DMS53 (cell line): ENCODE measurements around the gene GRIK4.

Experiments
- DNase-seq: peaks from one replicate; lab custom pipeline; 2025; lab: John Stamatoyannopoulos, UW

Gene GRIK4

DNA sequence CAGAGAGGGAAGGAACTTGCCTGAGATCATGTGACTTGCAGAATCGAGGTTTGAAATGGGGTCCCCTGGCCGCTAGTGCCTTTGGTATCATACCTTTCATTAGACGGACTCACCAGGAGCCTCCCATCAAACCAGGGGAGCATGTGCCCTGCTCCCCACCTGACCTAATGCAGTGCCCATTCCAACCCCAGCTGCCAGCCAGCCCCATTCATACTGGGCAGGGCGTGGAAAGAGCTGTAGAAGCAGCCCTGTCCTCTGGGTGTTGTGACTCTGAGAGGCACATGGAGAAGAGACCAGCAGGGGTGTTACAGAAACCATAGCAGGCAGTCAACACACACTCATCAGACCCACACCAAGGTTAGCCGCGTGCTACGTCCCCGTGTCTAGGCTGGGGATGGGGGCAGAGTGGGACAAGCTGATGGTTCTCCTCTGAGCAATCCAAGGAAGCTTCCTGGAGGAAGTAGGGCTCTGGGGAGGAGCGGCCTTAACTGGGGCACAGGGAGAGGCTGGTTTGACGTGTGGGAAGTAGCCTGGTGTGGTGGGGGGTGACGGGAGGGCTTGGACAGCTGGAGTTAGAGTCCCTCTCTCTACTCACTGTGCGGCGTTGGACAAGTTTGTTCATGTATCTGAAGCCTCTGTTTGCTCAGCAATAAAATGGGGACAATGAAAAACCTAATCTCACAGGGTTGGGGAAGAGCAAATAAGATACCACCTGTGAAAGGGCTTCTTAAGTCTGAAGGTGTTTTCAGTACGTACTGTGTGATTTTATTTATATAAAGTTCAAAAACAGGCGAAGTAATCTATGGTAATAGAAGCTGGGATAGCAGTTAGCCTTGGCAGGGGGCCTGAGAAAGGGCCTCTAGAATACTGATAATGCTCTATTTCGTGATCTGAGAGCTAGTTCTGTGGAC, 14.0 kb downstream of the GRIK4 start:
- peak; percentile 22 for DNase-seq

DNA sequence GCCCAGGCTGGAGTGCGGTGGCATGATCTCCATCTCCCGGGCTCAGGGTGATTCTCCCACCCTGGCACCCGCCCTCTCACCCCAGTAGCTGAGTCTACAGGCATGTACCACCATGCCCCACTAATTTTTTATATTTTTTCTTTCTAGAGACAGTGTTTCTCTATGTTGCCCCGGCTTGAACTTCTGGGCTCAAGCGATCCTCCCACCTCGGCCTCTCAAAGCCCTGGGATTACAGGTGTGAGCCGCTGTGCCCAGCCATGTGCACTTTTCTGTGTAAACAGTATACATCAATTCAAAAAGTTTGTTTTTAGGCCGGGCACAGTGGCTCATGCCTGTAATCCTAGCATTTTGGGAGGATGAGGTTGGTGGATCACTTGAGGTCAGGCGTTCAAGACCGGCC, 14.7 kb downstream of the GRIK4 start:
- no peak for DNase-seq

DNA sequence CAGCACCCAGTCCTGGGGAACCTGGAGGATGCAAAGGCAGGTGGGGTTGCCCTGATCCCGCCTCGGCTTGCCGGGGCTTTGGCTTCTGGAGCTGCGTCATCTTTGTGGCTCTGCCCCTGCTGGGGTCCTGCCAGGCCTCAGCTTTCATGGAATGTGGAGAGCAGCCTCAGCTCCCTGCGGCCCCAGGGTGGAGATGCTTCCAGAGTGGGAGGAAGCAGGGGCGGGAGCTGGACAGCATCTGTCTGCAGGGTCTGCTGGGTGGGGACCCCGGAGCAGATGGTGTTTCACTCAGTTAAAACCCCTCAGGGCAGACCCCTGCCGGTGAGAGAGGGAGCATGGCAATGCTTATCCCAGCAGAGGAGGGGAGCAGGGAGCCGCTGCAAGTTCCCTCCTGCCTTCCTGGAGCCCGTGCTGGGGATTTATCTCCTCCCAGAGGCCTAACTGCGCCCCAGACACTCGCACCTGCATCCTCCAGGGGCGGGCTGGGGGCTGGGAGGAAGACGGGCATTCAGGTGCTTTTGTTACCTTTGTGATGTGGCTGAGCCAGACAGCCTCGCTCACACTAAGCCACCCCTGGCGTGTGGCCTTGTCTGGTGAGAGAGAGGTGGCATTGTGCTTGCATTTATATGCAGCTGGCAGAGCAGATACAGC, 15.7 kb downstream of the GRIK4 start:
- no peak for DNase-seq

DNA sequence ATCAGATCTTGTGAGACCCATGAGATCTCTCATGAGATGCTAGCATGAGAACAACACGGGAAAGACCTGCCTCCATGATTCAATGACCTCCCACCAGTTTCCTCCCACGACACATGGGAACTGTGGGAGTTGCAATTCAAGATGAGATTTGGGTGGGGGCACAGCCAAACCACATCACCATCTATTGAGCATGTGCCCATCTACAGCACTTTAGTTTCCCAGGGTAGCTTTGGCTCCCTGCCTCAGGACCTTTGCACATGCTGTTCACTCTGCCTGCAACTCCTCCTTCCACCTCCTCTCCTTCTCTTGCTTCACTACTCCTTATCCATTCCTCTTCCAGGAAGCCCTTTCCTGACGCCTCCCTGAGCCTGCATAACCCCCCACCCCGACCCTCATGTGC, 17.2 kb downstream of the GRIK4 start:
- DNase-seq, result no peak

DNA sequence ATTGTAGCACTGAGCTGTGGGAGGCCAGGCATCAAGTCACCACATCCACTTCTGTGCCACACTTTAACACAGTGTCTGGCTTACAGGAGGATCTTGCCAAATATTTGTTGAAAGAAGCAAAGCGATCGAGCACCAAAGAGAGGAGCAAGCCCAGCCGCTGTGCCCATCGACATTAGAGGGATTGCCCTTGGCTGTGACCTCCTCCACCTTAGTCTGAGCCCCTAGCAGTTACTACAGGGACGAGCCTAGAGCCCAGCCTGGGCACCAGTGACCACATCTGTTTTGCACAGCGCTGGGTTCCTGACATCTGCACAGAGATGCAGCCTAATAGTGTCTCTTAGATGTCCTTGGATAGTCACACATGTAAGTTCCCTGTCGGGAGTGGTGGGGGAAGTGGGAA, 17.7 kb downstream of the GRIK4 start:
- no peak for DNase-seq

DNA sequence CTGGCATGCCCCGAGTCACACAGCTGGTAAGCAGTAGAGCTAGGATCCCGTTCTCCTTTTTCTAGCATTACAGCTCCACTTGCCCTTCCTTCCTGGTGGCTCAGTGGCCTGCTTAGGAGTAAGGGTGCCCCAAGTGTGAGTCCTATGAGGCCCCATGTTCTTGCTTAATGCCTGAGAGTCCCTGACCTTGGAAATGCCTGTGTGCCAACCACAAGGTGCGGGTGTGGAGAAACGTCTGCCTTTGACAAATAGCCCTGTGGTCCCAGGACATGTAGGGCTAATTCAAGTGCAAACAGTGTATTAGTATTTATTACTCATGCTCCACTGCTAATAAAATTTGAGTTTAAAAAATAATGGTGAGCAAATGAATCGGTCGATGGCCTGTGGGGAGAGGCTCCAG, 18.4 kb downstream of the GRIK4 start:
- no peak for DNase-seq

DNA sequence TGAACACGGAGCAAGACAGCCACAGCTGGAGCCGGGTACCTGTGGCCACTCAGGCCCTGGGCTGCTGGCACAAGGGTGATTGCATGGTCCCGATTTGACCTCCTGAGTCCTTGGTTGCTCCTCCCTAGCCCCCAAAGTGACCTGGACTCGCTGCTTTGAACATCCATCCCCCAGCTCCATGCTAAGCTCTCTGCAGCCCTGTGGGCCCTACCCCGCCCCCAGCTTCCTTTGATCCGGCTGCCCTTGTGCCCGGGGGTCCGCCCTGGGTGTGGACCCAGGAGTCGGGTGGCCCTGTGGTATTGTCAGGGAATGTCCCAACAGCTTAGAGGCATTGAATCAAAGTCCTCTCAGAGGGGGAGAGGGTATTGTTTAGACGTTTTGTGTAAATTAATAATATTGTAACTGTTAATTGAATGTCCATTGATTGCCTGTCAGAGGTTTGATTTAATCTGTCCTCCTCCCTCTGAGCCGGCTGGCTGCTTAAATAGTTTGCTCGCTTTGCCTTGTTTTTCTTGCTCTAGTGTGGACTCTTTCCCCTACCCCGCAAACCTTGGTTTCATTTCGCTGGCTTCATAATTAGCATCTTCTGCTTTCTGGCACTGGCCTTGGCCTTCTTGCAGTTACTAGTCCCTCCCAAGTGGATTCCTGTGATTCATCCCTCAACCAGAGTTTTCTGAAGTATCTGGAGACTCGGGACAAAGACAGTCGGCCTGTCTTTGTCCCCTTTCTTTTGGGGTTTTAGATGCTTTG, 20.7 kb downstream of the GRIK4 start:
- DNase-seq, result no peak

DNA sequence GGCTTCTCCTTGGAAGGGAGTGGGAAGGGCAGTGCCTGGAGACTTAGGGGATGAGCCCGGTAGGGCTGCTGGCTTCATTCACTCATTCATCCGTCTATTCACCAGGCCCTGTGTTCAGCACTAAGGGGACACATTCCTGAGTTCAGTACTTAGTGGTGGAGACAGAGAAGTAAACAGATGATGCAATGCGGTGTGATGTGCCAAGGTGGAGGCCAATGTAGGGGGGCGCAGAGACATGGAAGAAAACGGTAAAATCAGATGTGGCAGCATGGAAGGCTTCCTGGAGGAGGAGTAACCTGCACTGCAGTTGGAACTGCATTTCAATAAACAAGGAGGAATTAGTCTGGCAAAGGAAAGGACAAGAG, 21.3 kb downstream of the GRIK4 start:
- no peak for DNase-seq

DNA sequence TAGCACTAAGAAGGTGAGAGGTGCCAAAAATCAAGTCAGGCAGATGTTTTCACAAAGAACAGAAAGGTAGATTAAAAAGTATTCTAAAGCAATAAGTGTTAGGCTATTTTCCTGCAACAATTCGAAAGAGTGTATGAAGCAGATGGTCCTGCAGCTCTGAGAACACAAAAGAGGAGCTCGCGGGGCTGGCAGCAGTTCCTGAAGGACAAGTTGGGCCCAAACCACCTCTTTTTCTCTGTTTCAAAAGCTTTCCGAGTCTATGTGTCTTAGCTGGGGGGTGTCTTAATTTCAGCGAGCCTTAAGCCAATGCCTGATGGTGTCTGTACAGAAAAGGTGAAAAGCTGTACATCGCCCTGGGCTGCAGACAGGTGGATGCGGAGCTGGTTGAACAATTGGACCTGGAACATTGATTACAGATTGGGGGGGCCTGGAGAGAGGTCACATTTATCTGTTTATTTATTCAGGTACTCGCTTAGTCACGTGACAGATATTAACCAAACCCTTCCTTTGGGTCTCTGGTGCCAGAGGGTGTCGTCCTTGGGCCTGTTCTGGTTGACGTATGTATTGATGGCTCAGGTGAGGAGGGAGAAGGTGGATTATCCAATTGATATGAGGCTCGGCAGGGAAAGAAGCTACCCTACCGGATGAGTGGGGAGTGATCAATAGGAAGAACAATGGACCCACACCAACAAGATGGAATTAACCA, 24.7 kb downstream of the GRIK4 start:
- DNase-seq, result no peak

DNA sequence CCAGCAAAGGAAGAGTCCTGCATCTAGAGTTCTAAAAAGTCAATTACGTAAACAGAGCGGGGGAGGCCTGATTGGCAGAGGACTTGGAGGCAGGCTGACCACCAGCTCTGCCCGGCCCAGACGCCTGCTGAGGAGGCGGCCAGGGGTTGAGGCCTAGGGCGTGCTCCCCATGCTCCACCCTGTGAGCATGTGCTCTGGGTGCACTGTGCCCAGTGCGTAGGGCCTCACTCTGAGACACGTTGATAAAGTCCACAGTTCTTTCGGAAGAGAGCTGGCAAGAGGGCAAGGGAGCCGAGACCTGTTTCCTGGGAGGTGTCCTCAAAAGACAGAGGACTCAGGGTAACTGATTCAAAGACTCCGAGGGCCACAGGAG, 25.2 kb downstream of the GRIK4 start:
- no peak for DNase-seq

DNA sequence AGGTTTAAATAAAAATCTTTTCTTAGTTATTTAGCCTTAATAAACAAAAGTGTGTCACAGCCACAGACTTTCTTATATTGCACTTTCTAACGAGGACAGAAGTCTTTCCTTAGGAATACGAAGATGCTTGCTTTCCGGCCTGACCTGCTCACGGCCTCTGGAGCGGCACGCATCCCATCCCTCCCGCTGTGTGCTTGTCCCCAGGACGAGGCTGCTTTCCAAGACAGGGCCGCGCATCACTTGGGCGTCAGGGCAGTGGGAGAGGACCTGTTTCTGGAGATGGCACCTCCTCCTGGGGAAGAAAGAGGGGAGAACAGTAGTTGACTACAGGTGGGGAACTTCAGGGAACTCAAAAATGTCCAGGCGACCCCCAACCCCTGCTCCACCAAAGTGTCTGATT, 26.4 kb downstream of the GRIK4 start:
- no peak for DNase-seq

DNA sequence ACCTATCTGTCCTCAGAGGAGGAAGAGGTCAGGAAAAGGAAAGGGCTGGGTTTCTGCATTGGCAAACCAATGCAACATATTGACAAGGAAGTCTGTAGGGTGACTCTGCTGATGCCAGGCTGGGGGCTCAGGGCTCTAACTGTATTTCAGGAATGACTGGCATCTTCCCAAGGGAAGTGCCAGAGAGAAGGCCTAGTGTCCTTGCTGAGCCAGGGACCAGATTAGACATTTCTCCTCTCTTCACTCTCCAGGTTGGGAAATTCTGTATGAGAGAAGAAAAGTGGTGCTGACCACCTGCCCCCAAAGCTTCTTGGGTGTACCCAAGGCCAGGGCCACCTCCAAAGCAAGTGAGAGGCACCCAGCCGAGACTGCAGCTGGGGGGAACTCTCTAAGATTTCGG, 27.2 kb downstream of the GRIK4 start:
- no peak for DNase-seq

DNA sequence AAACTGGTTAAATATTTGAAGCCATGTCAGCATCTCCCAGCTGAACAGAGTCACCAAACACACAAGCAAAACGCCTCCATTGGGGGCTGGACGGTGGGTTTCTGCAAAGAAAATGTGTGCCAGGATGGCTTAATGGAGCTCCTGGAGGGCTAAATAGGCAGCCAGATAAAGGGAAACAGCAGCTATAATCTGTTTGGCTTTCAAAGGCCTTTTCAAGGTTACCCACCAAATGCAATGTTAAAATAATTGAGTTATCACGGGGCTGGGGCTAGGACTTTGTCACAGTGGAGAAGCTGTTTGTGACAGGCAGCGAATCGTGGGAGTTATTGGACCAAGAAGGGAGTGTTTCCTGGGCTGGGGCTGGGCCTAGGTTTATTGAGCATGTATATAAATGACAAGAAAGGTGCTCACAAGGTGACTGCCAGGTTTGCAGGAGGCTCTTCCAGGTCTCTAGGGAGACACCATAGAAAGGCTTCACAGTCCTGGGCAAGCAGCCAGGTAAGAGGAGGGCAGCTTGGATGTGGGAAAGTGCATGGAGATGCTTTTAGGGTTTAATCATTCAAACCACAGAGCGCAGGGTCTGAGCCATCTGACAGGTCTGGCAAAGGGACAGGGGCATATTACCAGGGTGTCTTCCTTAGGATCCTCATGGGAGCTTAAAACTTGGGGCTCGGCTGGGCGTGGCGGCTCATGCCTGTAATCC, 28.3 kb downstream of the GRIK4 start:
- DNase-seq, result no peak

DNA sequence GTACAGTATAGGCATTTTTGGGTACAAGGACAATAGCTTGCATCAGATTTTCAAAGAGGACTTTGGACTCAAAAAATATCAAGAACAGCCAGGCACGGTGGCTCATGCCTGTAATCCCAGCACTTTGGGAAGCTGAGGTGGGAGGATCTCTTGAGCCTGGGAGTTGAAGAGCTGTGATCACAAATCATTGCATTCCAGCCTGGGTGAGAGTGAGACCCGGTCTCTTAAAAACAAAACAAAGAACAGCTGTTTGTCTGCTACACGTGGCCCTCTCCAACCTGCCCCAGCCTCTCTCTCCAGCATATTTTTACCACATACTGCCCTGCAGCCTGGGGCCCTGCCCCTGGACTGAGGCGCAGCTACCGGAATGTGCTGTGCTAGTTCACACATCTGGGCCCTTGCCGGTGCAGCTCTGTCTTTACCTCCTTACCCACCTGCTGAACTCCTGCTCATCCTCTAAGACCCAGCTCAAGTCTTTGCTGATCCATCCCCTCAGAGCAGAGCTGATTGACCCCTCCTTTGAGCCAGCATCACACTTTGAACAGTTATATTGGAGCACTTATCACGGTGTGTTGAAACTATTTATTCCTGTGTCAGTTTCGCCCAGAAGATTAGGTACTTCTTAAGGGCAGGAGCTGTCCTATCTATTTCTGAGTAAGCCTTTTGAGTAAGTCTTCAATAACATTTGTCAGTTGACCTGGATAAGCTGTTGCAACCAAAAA, 29.4 kb downstream of the GRIK4 start:
- peak; percentile 33 for DNase-seq

DNA sequence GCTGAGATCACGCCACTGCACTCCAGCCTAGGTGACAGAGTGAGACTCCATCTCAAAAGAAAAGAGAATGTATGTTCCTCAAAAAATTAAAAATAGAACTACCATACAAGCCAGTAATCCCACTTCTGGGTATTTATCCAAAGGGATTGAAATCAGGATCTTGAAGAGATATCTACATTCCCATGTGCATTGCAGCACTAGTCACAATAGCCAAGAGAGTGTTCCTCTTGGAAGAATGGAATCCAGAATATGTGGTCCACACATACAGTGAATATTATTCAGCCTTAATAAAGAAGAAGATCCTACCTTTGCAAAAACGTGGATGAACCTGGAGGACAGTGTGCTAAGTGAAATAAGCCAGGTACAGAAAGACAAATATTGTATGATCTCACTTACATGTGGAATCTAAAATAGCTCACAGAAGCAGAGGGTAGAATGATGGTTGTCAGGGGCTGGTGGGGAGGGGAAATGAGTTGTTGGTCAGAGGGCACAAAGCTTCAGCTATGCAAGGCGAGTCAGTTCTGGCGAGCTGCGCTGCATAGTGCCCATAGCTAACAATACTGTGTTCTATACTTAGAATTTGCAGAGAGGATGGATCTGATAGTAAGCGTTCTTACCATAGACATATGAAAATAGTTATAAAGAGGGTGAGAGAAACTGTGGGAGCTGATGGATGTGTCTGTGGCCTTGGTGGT, 32.1 kb downstream of the GRIK4 start:
- no peak for DNase-seq

DNA sequence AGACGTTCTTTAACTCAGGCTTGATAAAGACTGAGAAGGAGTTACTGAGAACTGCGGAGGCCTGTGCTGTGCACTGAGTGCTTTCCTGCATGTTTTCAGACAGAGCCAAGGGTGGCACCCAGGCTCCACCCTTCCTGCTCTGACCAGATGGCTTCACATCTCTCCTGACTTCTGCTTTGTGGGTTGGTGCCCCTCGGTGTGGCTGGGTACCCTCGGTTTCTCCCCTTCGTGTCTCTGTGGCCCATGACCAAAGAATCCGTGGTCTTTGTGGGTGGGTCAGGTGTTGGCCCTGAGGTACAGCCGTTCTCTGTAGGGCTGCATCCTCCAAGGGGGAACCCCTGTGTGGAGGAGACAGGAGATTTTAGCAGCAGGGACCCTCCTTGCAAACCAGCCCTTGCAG, 34.3 kb downstream of the GRIK4 start:
- no peak for DNase-seq

DNA sequence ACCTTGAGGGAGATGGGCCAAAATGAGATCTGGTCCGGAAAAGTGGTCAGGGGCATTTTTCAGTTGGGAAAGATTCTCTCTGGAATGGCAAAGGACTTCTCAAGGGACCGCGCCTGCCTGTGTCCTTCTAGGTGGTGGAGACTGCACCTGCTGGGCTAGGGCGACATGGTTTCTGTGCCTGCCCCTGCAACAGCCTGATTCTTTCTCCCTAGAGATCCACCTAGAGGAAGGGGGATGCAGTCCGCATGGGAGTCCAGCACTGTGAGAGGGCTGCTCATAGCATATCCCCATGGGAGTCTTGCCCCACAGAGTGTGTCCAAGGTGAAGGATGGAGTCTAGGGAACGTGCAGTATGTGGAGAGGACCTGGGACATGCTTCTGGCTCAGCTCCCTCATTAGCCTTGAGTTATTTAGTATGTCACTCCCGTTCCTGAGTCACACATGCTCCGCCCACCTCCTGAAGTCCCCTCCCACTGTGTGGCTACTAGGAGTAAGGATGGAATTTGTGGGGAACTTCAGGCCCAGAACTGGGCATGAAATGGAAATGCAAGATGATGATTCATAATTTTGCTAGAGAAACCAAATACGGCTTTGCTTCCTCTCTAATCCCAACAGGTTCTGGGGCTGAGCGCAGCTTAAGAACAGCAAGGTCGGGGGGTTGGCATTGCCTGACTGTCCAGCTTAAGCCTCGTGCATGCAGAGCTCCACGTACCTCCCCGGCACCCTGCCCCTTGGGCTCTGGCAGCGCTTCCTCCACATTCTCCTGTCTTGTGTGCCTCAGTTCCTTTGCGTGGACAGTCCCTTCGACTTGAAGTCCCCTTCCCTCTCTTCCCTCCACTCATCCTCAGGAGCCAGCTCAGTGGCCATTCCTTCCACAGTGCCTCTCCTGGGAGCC, 35.0 kb downstream of the GRIK4 start:
- DNase-seq, result peak; percentile 30

DNA sequence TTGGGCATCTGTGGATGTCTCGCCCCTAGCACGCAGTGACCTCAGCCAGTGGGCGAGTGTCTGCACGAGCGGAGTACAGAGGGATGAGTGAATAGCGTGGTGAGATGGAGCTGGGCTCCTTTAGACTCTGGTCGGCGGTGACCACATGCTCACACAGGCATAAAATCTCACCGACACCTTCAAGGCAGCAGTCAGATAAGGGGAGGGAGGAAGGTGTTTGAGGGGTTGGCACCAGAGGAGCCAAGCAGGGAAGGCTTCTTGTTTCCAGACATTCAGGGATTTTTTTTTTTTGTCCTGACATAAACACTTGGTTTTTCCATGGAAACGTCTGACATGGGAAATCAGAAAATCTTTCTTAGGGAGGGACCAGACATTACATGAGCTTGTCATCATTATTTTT, 35.8 kb downstream of the GRIK4 start:
- DNase-seq, result peak; percentile 39
